Esophagus squamous epithelium (tissue), 5 donors: ENCODE results near the gene RPS27A. TPM values are rescaled to one million over a fixed set of nuclear protein-coding genes. Genes with fewer than 3 reads are reported as not detected.
"Not testable (repeated sequence)": the region's sequence is repeated elsewhere in the genome, so short reads cannot be mapped to it uniquely, and the experiment has no call there.

Experiments used
- DNase-seq: peaks from one replicate; lab custom pipeline; 2025; lab: John Stamatoyannopoulos, UW
- H3K27ac ChIP-seq, 4 donors: fragments of 200-600 bp; sonication (generic); one replicate each; pipeline ENCODE4 v1.5.1; 2016 to 2019; ENCODE audit warnings: mild to moderate bottlenecking in 1 of 4
- H3K27me3 ChIP-seq, 4 donors: fragments of 200-600 bp; sonication (generic); 1 replicate in 3 of 4; 2 replicates in 1 of 4; pipeline versions ENCODE4 v1.5.1 to v1.6.0; 2017 to 2021; ENCODE audit warnings: antibody characterized with exemption in 1 of 4
- H3K36me3 ChIP-seq, 3 donors: fragments of 200-600 bp; sonication (generic); one replicate each; pipeline ENCODE4 v1.5.1; 2016 to 2019
- H3K4me1 ChIP-seq, 3 donors: fragments of 200-600 bp; sonication (generic); one replicate each; pipeline ENCODE4 v1.5.1; 2017 to 2019
- H3K4me3 ChIP-seq, 4 donors: fragments of 200-600 bp; sonication (generic); 1 replicate in 3 of 4; 2 replicates in 1 of 4; pipeline ENCODE4 v1.5.1; 2016 to 2019; ENCODE audit warnings: mild to moderate bottlenecking in 2 of 4, moderate library complexity in 1 of 4
- H3K9me3 ChIP-seq, 3 donors: fragments of 200-600 bp; sonication (generic); one replicate each; pipeline ENCODE4 v1.5.1; 2016 to 2019
- CTCF ChIP-seq, 6 experiments: fragments of 450-650 bp in 4 of 6; fragments of 200-600 bp in 2 of 6; sonication (generic) in 2 of 6; IDR thresholded peaks; one replicate each; pipeline ENCODE4 v1.5.1; 2016 to 2019; ENCODE audit warnings: antibody characterized with exemption in 6 of 6, mild to moderate bottlenecking in 4 of 6, moderate library complexity in 4 of 6
- POLR2A ChIP-seq, 4 donors: fragments of 450-650 bp; IDR thresholded peaks; one replicate each; pipeline ENCODE4 v1.6.1; 2017; ENCODE audit warnings: antibody characterized with exemption in 4 of 4, mild to moderate bottlenecking in 4 of 4, moderate library complexity in 3 of 4
- WGBS, 2 donors: methylation state at CpG; one replicate each; pipeline ENCODE4 v1.1.5; 2018; 5-methylcytosine and 5-hydroxymethylcytosine counted together
- intact Hi-C: fragments of 100-400 bp; cut with DNase I; formaldehyde crosslinking; loops from one replicate; pipeline ENCODE4 v1.15.0; 2022
- total RNA-seq, 4 donors: library from RNA; depleted of rRNA; stranded (reverse); fragments of >200 nt; gene quantifications; one replicate each; pipeline ENCODE4 v1.1.0, GENCODE V29; 2016
- donor health status: DM: yes; HTN: yes; CAD: no.

The RPS27A gene
- total RNA-seq, 4 donors from 2014 or later, result 594 to 2,863 (median 1,992) TPM

- H3K9me3 ChIP-seq, DNase-seq, H3K27me3 ChIP-seq, intact Hi-C loops, H3K36me3 ChIP-seq: not testable (repeated sequence)
- H3K4me1 ChIP-seq, result peaks cover 6 to 35% (median 7%) of the 10 kb centered on the region in 3 donors
- peak overlapping the region in 1 of 4 donors; percentile 81 for H3K4me3 ChIP-seq
- WGBS, 2 donors, result 52 to 55% methylated on average over 5 of the region's 5 CpGs
- peak overlapping the region; percentile 79 to 93 (median 93) for H3K27ac ChIP-seq
These were observed 48.5 kb downstream of the RPS27A start for GRCh38 chr2:55280851-55281546.

- no peaks in the 10 kb centered on the region for H3K27me3 ChIP-seq
- H3K36me3 ChIP-seq, result no peaks in the 10 kb centered on the region
- H3K4me3 ChIP-seq, result peak overlapping the region; percentile 50 to 81 (median 79)
- H3K9me3 ChIP-seq, result no peaks in the 10 kb centered on the region
- TF ChIP-seq POLR2A (IDR thresholded peaks at IDR 0.05) (peak in 2 of 4 donors; percentile 74), CTCF (IDR thresholded peaks at IDR 0.05) (peak in 1 of 6 experiments; percentile 23)
- intact Hi-C loops, result no loop called here
- peaks cover 6 to 35% (median 7%) of the 10 kb centered on the region in 3 donors for H3K4me1 ChIP-seq
- peak overlapping the region; percentile 79 to 93 (median 93) for H3K27ac ChIP-seq
- 12 to 21% methylated on average over 8 to 11 of the region's 60 CpGs for WGBS, 2 donors
- peak; percentile 34 for DNase-seq
These were observed 49.8 kb downstream of the RPS27A start for GRCh38 chr2:55282110-55282917.

- intact Hi-C loops, result no loop called here
- no peaks in the 10 kb centered on the region for H3K9me3 ChIP-seq
- H3K4me1 ChIP-seq, result peaks cover 6 to 35% (median 7%) of the 10 kb centered on the region in 3 donors
- DNase-seq, result no peak
- peak overlapping the region in 1 of 4 donors; percentile 93 for H3K27ac ChIP-seq
- WGBS, 2 donors, result 91 to 96% methylated on average over 6 to 12 of the region's 12 CpGs
- H3K4me3 ChIP-seq, result peak overlapping the region in 3 of 4 donors; percentile 78 to 81 (median 80)
- no peak for TF ChIP-seq POLR2A (IDR thresholded peaks at IDR 0.05)
- TF ChIP-seq CTCF (IDR thresholded peaks at IDR 0.05), result no peak
- no peaks in the 10 kb centered on the region for H3K36me3 ChIP-seq
- H3K27me3 ChIP-seq, result no peaks in the 10 kb centered on the region
These were observed 50.6 kb downstream of the RPS27A start for GRCh38 chr2:55283083-55283482.

Other genes starting within 250 kb of the RPS27A start
- 100 to 1,000 TPM in 3 of 4 donors, 10 to 100 TPM in 1; 95.8 to 179 (median 129) TPM for gene RTN4, start 182.2 kb upstream of the RPS27A start, total RNA-seq
- gene CLHC1, start 395 bp upstream of the RPS27A start, total RNA-seq, result 10 to 100 TPM in 2 of 4 donors, 1 to 10 TPM in 2; 2.3 to 12.5 (median 9.3) TPM
- gene MTIF2, start 36.5 kb downstream of the RPS27A start, total RNA-seq, result 10 to 100 TPM; 13.8 to 28.9 (median 24.4) TPM
- gene CCDC88A, start 187.2 kb downstream of the RPS27A start, total RNA-seq, result 10 to 100 TPM in 3 of 4 donors, 1 to 10 TPM in 1; 5.5 to 23.8 (median 17.3) TPM